ENCODE results near the gene KAZN.

Gene KAZN

GRCh38 chr1:15066191-15066590 is 467.7 kb downstream of the KAZN start:
- no peak overlapping the region for H2AFZ ChIP-seq (ENCODE audit: low read length, unreplicated experiment)
- no peaks in the 10 kb centered on the region for H3K79me2 ChIP-seq (ENCODE audit: control insufficient read depth, insufficient read depth, low read length, unreplicated experiment)
- no peaks in the 10 kb centered on the region for H3K36me3 ChIP-seq (ENCODE audit: insufficient read depth, low read length)
- H3K4me1 ChIP-seq (ENCODE audit: control insufficient read depth, insufficient read depth, low read length, unreplicated experiment) = no peaks in the 10 kb centered on the region
- no peaks in the 10 kb centered on the region for H3K27me3 ChIP-seq (ENCODE audit: insufficient read depth, low read length)
- H3K4me3 ChIP-seq (ENCODE audit: low read depth, low read length) = no peak overlapping the region
- no peak overlapping the region for H3K27ac ChIP-seq (ENCODE audit: low read depth, low read length)

- no peak overlapping the region for H2AFZ ChIP-seq (ENCODE audit: low read length, unreplicated experiment)
- H3K27me3 ChIP-seq (ENCODE audit: insufficient read depth, low read length) = no peaks in the 10 kb centered on the region
- H3K4me3 ChIP-seq (ENCODE audit: low read depth, low read length) = no peak overlapping the region
- H3K79me2 ChIP-seq (ENCODE audit: control insufficient read depth, insufficient read depth, low read length, unreplicated experiment) = no peaks in the 10 kb centered on the region
- H3K27ac ChIP-seq (ENCODE audit: low read depth, low read length) = no peak overlapping the region
- no peaks in the 10 kb centered on the region for H3K4me1 ChIP-seq (ENCODE audit: control insufficient read depth, insufficient read depth, low read length, unreplicated experiment)
- no peaks in the 10 kb centered on the region for H3K36me3 ChIP-seq (ENCODE audit: insufficient read depth, low read length)
These were observed 468.7 kb downstream of the KAZN start for GRCh38 chr1:15067148-15067547.

GRCh38 chr1:15068152-15068551 is 469.7 kb downstream of the KAZN start:
- Histone ChIP-seq H3K4me3 (ENCODE audit: low read depth, low read length) (no peak overlapping the region), H3K27me3 (ENCODE audit: insufficient read depth, low read length) (no peaks in the 10 kb centered on the region), H2AFZ (ENCODE audit: low read length, unreplicated experiment) (no peak overlapping the region), H3K27ac (ENCODE audit: low read depth, low read length) (no peak overlapping the region), H3K79me2 (ENCODE audit: control insufficient read depth, insufficient read depth, low read length, unreplicated experiment) (no peaks in the 10 kb centered on the region), H3K36me3 (ENCODE audit: insufficient read depth, low read length) (no peaks in the 10 kb centered on the region), H3K4me1 (ENCODE audit: control insufficient read depth, insufficient read depth, low read length, unreplicated experiment) (no peaks in the 10 kb centered on the region)

- H2AFZ ChIP-seq (ENCODE audit: low read length, unreplicated experiment) = no peak overlapping the region
- H3K79me2 ChIP-seq (ENCODE audit: control insufficient read depth, insufficient read depth, low read length, unreplicated experiment) = no peaks in the 10 kb centered on the region
- no peak overlapping the region for H3K27ac ChIP-seq (ENCODE audit: low read depth, low read length)
These were observed 470.5 kb downstream of the KAZN start for GRCh38 chr1:15068997-15069396.

GRCh38 chr1:15070145-15070748 is 471.8 kb downstream of the KAZN start:
- H3K27me3 ChIP-seq (ENCODE audit: insufficient read depth, low read length) = no peaks in the 10 kb centered on the region
- no peaks in the 10 kb centered on the region for H3K36me3 ChIP-seq (ENCODE audit: insufficient read depth, low read length)
- H3K79me2 ChIP-seq (ENCODE audit: control insufficient read depth, insufficient read depth, low read length, unreplicated experiment) = no peaks in the 10 kb centered on the region
- no peak overlapping the region for H2AFZ ChIP-seq (ENCODE audit: low read length, unreplicated experiment)
- no peak overlapping the region for H3K4me3 ChIP-seq (ENCODE audit: low read depth, low read length)
- no peak overlapping the region for H3K27ac ChIP-seq (ENCODE audit: low read depth, low read length)
- H3K4me1 ChIP-seq (ENCODE audit: control insufficient read depth, insufficient read depth, low read length, unreplicated experiment) = no peaks in the 10 kb centered on the region

More at GRCh38 chr1:15068997-15069396, 470.5 kb downstream of the KAZN start:
- no peaks in the 10 kb centered on the region for H3K4me1 ChIP-seq (ENCODE audit: control insufficient read depth, insufficient read depth, low read length, unreplicated experiment)
- no peaks in the 10 kb centered on the region for H3K27me3 ChIP-seq (ENCODE audit: insufficient read depth, low read length)
- no peak overlapping the region for H3K4me3 ChIP-seq (ENCODE audit: low read depth, low read length)
- H3K36me3 ChIP-seq (ENCODE audit: insufficient read depth, low read length) = no peaks in the 10 kb centered on the region

GRCh38 chr1:15071936-15072335 is 473.5 kb downstream of the KAZN start:
- Histone ChIP-seq H2AFZ (ENCODE audit: low read length, unreplicated experiment) (no peak overlapping the region), H3K36me3 (ENCODE audit: insufficient read depth, low read length) (no peaks in the 10 kb centered on the region), H3K27me3 (ENCODE audit: insufficient read depth, low read length) (no peaks in the 10 kb centered on the region), H3K79me2 (ENCODE audit: control insufficient read depth, insufficient read depth, low read length, unreplicated experiment) (no peaks in the 10 kb centered on the region), H3K27ac (ENCODE audit: low read depth, low read length) (no peak overlapping the region), H3K4me3 (ENCODE audit: low read depth, low read length) (no peak overlapping the region), H3K4me1 (ENCODE audit: control insufficient read depth, insufficient read depth, low read length, unreplicated experiment) (no peaks in the 10 kb centered on the region)

- Histone ChIP-seq H3K27me3 (ENCODE audit: insufficient read depth, low read length) (no peaks in the 10 kb centered on the region), H3K36me3 (ENCODE audit: insufficient read depth, low read length) (no peaks in the 10 kb centered on the region), H3K4me3 (ENCODE audit: low read depth, low read length) (no peak overlapping the region), H3K4me1 (ENCODE audit: control insufficient read depth, insufficient read depth, low read length, unreplicated experiment) (no peaks in the 10 kb centered on the region), H3K79me2 (ENCODE audit: control insufficient read depth, insufficient read depth, low read length, unreplicated experiment) (no peaks in the 10 kb centered on the region), H2AFZ (ENCODE audit: low read length, unreplicated experiment) (no peak overlapping the region), H3K27ac (ENCODE audit: low read depth, low read length) (no peak overlapping the region)
These were observed 475.4 kb downstream of the KAZN start for GRCh38 chr1:15073799-15074308.

- Histone ChIP-seq H2AFZ (ENCODE audit: low read length, unreplicated experiment) (no peak overlapping the region), H3K36me3 (ENCODE audit: insufficient read depth, low read length) (no peaks in the 10 kb centered on the region), H3K27ac (ENCODE audit: low read depth, low read length) (no peak overlapping the region), H3K27me3 (ENCODE audit: insufficient read depth, low read length) (no peaks in the 10 kb centered on the region), H3K79me2 (ENCODE audit: control insufficient read depth, insufficient read depth, low read length, unreplicated experiment) (no peaks in the 10 kb centered on the region), H3K4me1 (ENCODE audit: control insufficient read depth, insufficient read depth, low read length, unreplicated experiment) (no peaks in the 10 kb centered on the region), H3K4me3 (ENCODE audit: low read depth, low read length) (no peak overlapping the region)
These were observed 476.7 kb downstream of the KAZN start for GRCh38 chr1:15075175-15075574.

GRCh38 chr1:15075817-15076216 is 477.3 kb downstream of the KAZN start:
- Histone ChIP-seq H3K79me2 (ENCODE audit: control insufficient read depth, insufficient read depth, low read length, unreplicated experiment) (no peaks in the 10 kb centered on the region), H3K4me1 (ENCODE audit: control insufficient read depth, insufficient read depth, low read length, unreplicated experiment) (no peaks in the 10 kb centered on the region), H3K27me3 (ENCODE audit: insufficient read depth, low read length) (no peaks in the 10 kb centered on the region), H3K36me3 (ENCODE audit: insufficient read depth, low read length) (no peaks in the 10 kb centered on the region), H3K27ac (ENCODE audit: low read depth, low read length) (no peak overlapping the region), H3K4me3 (ENCODE audit: low read depth, low read length) (no peak overlapping the region), H2AFZ (ENCODE audit: low read length, unreplicated experiment) (no peak overlapping the region)

GRCh38 chr1:15076807-15077206 is 478.3 kb downstream of the KAZN start:
- H3K36me3 ChIP-seq (ENCODE audit: insufficient read depth, low read length) = no peaks in the 10 kb centered on the region
- H3K27me3 ChIP-seq (ENCODE audit: insufficient read depth, low read length) = no peaks in the 10 kb centered on the region
- no peak overlapping the region for H3K4me3 ChIP-seq (ENCODE audit: low read depth, low read length)
- no peaks in the 10 kb centered on the region for H3K4me1 ChIP-seq (ENCODE audit: control insufficient read depth, insufficient read depth, low read length, unreplicated experiment)
- no peaks in the 10 kb centered on the region for H3K79me2 ChIP-seq (ENCODE audit: control insufficient read depth, insufficient read depth, low read length, unreplicated experiment)
- H2AFZ ChIP-seq (ENCODE audit: low read length, unreplicated experiment) = no peak overlapping the region
- H3K27ac ChIP-seq (ENCODE audit: low read depth, low read length) = no peak overlapping the region

- Histone ChIP-seq H3K4me1 (ENCODE audit: control insufficient read depth, insufficient read depth, low read length, unreplicated experiment) (no peaks in the 10 kb centered on the region), H3K27ac (ENCODE audit: low read depth, low read length) (no peak overlapping the region), H3K4me3 (ENCODE audit: low read depth, low read length) (no peak overlapping the region), H3K27me3 (ENCODE audit: insufficient read depth, low read length) (no peaks in the 10 kb centered on the region), H3K36me3 (ENCODE audit: insufficient read depth, low read length) (no peaks in the 10 kb centered on the region), H2AFZ (ENCODE audit: low read length, unreplicated experiment) (no peak overlapping the region), H3K79me2 (ENCODE audit: control insufficient read depth, insufficient read depth, low read length, unreplicated experiment) (no peaks in the 10 kb centered on the region)
These were observed 478.9 kb downstream of the KAZN start for GRCh38 chr1:15077384-15077783.

Measured in ACC112 (cell line).